Effector CD8-positive, alpha-beta T cell (primary cell): ENCODE measurements around the gene ASB3.
"Not testable (repeated sequence)": the region's sequence is repeated elsewhere in the genome, so short reads cannot be mapped to it uniquely, and the experiment has no call there.

ENCODE experiments used
- DNase-seq: peaks from one replicate; lab custom pipeline; 2025; lab: John Stamatoyannopoulos, UW

The ASB3 gene

GRCh38 chr2:53739032-53739431 lies 47.7 kb downstream of the ASB3 start:
- no peak for DNase-seq

- DNase-seq, result no peak
These were observed 49.7 kb downstream of the ASB3 start for GRCh38 chr2:53737091-53737490.

- no peak for DNase-seq
These were observed 57.5 kb downstream of the ASB3 start for GRCh38 chr2:53729143-53729762.

GRCh38 chr2:53727921-53728320 lies 58.8 kb downstream of the ASB3 start:
- DNase-seq, result no peak

- DNase-seq, result no peak
These were observed 61.1 kb downstream of the ASB3 start for GRCh38 chr2:53725662-53726061.

GRCh38 chr2:53724536-53724935 lies 62.2 kb downstream of the ASB3 start:
- DNase-seq, result no peak

- DNase-seq, result not testable (repeated sequence)
These were observed 65.8 kb downstream of the ASB3 start for GRCh38 chr2:53720944-53721343.

- no peak for DNase-seq
These were observed 71.2 kb downstream of the ASB3 start for GRCh38 chr2:53715568-53715967.

- DNase-seq, result no peak
These were observed 75.4 kb downstream of the ASB3 start for GRCh38 chr2:53711271-53711780.

GRCh38 chr2:53708988-53709387 lies 77.8 kb downstream of the ASB3 start:
- DNase-seq, result no peak

GRCh38 chr2:53701221-53701620 lies 85.5 kb downstream of the ASB3 start:
- DNase-seq, result no peak

- no peak for DNase-seq
These were observed 89.1 kb downstream of the ASB3 start for GRCh38 chr2:53697686-53698085.

GRCh38 chr2:53697092-53697491 lies 89.7 kb downstream of the ASB3 start:
- no peak for DNase-seq

GRCh38 chr2:53695575-53695974 lies 91.2 kb downstream of the ASB3 start:
- no peak for DNase-seq

- no peak for DNase-seq
These were observed 92.5 kb downstream of the ASB3 start for GRCh38 chr2:53694096-53694771.

- DNase-seq, result no peak
These were observed 95.9 kb downstream of the ASB3 start for GRCh38 chr2:53690876-53691275.

- DNase-seq, result no peak
These were observed 113.8 kb downstream of the ASB3 start for GRCh38 chr2:53672881-53673522.

- DNase-seq, result no peak
These were observed 116.4 kb downstream of the ASB3 start for GRCh38 chr2:53670331-53670730.

GRCh38 chr2:53668624-53669026 lies 118.1 kb downstream of the ASB3 start:
- DNase-seq, result no peak

- not testable (repeated sequence) for DNase-seq
These were observed 119.6 kb downstream of the ASB3 start for GRCh38 chr2:53667130-53667529.

GRCh38 chr2:53660886-53661285 lies 125.9 kb downstream of the ASB3 start:
- no peak for DNase-seq

GRCh38 chr2:53658474-53658873 lies 128.3 kb downstream of the ASB3 start:
- not testable (repeated sequence) for DNase-seq

- DNase-seq, result no peak
These were observed 131.5 kb downstream of the ASB3 start for GRCh38 chr2:53655256-53655655.
